ENCODE measurements around the gene AATK.
A peak's percentile ranks its signal among the peaks of the same experiment; 100 is the strongest.

Gene AATK

GRCh38 chr17:81181811-81182185 lies 15.8 kb upstream of the AATK start:
- DNase-seq: no peak

- no peak for DNase-seq
Observed at GRCh38 chr17:81180836-81181810, 15.1 kb upstream of the AATK start.

GRCh38 chr17:81179861-81180260 lies 13.8 kb upstream of the AATK start:
- no peak for DNase-seq

GRCh38 chr17:81179220-81179619 lies 13.2 kb upstream of the AATK start:
- no peak for DNase-seq

GRCh38 chr17:81178136-81179091 lies 12.4 kb upstream of the AATK start:
- DNase-seq: no peak

GRCh38 chr17:81176666-81177065 lies 10.6 kb upstream of the AATK start:
- DNase-seq: peak; percentile 11

- no peak for DNase-seq
Observed at GRCh38 chr17:81173762-81174155, 7.7 kb upstream of the AATK start.

GRCh38 chr17:81173052-81173761 lies 7.2 kb upstream of the AATK start:
- DNase-seq: no peak

GRCh38 chr17:81171941-81172340 lies 5.9 kb upstream of the AATK start:
- DNase-seq: no peak

GRCh38 chr17:81170727-81171494 lies 4.9 kb upstream of the AATK start:
- no peak for DNase-seq

- no peak for DNase-seq
Observed at GRCh38 chr17:81169870-81170309, 3.9 kb upstream of the AATK start.

- no peak for DNase-seq
Observed at GRCh38 chr17:81167638-81168037, 1.6 kb upstream of the AATK start.

GRCh38 chr17:81167194-81167524 lies 1.1 kb upstream of the AATK start:
- no peak for DNase-seq

GRCh38 chr17:81165246-81166032 lies 582 bp downstream of the AATK start, which contains the start of gene PVALEF:
Gene PVALEF (plus strand): TSS chr17:81165507. CDS start chr17:81181227, 15,720 bp downstream.
- no peak for DNase-seq

- no peak for DNase-seq
Observed at GRCh38 chr17:81164371-81165245, 1.4 kb downstream of the AATK start.

GRCh38 chr17:81163703-81164370 lies 2.2 kb downstream of the AATK start:
- DNase-seq: no peak

GRCh38 chr17:81163051-81163695 lies 2.8 kb downstream of the AATK start:
- no peak for DNase-seq

GRCh38 chr17:81162491-81162890 lies 3.5 kb downstream of the AATK start:
- DNase-seq: no peak

GRCh38 chr17:81161972-81162371 lies 4.0 kb downstream of the AATK start:
- no peak for DNase-seq
